C1 segment of cervical spinal cord (tissue), 14 donors: ENCODE measurements around the gene CFAP97D2.
"Not testable (repeated sequence)": the region's sequence is repeated elsewhere in the genome, so short reads cannot be mapped to it uniquely, and the experiment has no call there.

Source experiments
- DNase-seq, 14 donors: peaks; one replicate each; lab custom pipeline; 2025; lab: John Stamatoyannopoulos, UW

CFAP97D2 gene

GRCh38 chr13:114199526-114199925, 20.5 kb downstream of the CFAP97D2 start:
- not testable (repeated sequence) for DNase-seq

DNA sequence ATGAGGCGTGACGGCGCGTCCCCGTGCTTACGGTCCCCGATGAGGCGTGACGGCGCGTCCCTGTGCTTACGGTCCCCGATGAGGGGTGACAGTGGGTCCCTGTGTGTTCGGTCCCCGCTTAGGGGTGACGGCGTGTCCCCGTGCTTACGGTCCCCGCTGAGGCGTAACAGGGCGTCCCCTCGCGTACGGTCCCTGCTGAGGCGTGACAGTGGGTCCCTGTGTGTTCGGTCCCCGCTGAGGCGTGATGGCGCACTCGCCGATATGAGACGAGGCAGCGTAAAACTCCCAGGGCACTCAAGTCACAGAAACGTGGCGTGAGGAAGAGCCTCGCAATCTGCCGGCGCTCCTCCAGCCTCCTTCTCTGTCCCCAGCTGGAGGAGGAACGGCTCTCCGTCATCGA, 20.9 kb downstream of the CFAP97D2 start:
- DNase-seq = no peak

DNA sequence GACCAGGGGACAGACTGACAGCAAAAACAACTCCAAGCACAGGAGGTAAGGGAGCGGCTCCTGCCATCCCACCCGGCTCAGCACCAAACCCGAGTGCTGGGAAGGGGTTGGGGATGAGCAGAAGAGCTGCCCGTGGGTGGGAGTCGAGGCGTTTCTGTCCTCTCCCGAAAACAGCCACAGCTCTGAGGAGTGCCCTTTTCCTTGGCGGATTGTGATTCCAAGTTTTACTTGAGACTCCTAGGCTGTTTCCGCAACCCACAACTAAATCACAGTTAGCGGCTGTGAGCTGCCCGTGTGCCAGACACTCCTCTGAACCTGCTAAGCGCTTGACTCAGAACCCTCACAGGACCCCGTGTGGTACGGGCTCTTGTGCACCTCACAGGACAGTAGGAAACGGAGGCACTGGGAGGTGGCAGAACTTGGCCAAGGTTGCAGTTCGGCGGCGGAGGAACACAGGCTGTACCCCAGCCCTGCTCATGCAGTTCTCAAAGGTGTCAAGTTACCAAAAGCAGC, 21.4 kb downstream of the CFAP97D2 start:
- DNase-seq = no peak

DNA sequence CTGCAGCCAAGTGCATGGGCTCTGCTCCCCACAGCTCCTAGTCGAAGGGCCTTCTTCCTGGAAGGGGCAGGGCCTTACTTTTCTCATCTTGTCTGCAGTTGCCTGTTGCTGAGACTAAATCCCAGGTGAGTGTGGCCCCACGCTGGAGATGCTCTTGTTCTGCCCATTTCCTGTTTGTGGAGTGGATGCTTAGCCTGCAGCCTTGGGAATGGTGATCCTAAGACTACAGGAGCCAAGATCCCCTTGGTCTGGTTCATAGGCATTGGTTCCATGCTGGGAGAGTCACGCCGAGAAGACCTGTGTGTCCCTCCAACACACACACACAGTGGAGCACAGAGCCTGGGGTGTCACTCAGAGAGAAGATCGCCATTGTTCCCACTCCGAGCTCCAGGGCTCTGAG, 23.5 kb downstream of the CFAP97D2 start:
- no peak for DNase-seq

- no peak for DNase-seq
Observed at GRCh38 chr13:114203536-114203935, 24.5 kb downstream of the CFAP97D2 start.

DNA sequence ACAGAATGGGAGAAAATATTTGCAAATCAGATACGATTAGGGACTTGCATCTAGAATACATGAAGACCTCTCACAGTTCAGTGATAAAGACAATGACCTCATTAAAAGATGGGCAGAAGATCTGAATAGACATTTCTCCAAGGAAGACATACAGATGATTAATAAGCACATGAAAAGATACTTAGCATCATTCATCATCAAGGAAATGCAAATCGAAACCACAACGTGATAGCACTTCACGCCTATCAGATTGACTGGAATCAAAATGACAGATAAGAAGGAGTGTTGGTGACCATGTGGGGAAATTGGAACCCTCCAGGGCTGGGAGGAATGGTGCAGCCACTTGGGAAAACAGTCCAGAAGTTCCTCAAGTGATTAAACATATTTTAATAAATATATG, 25.8 kb downstream of the CFAP97D2 start:
- no peak for DNase-seq

DNA sequence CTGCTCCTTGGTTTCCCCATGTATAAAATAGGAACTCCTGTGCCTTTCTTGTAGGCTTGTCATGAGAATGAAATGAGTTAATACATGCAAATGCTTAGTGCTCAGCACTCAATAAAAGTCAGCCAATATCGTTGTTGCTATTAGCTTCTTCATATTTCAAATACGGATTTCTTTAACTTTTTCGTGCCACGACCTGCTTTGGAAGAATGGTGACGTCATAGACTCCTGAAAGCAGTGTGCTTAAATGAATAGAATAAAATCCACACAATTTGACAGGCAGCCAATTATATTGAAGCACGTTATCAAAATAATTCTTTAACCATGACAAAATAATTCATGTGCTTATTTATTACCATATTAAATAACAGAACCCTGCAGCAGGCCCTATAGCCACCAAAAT, 29.1 kb downstream of the CFAP97D2 start:
- no peak for DNase-seq

- no peak for DNase-seq
Observed at GRCh38 chr13:114211446-114212157, 32.5 kb downstream of the CFAP97D2 start.

DNA sequence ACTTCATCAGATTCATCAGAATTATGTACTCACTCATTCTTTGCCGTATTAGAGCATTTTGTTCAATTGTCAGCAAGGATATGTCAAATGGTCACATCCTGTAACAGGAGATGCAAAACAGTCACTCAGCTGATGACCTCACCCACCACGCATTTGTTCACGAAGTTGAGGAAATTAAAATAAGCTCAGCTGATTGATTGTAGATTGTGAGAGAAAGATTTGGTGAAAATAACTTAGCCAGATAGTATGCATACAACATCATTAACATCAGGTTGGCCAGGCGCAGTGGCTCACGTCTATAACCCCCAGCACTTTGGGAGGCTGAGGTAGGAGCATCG, 33.1 kb downstream of the CFAP97D2 start:
- no peak for DNase-seq

GRCh38 chr13:114213980-114214379, 34.9 kb downstream of the CFAP97D2 start:
- DNase-seq = no peak

DNA sequence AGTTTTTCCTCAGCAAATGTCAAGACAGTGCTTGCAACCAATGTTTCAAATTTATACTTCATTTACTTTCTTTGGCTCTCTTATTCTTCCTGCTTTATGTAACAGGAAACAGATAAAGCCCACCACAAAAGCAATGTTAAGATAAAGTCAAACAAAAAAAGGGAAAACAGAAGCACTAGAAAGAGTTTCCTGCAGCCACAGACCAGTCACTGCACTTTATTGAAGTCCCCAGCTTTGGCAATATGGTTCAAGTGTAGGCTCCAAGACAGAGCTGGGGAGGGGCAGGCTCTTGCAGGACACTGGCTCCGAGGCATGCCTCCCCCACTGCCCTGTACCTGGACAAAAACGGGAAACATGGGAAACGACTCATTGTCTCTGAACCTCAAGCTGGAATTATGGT, 40.3 kb downstream of the CFAP97D2 start:
- DNase-seq = no peak

- DNase-seq = peak in 3 of 14 donors; percentile 10 to 37 (median 16)
Observed at GRCh38 chr13:114222461-114222968, 43.5 kb downstream of the CFAP97D2 start.

DNA sequence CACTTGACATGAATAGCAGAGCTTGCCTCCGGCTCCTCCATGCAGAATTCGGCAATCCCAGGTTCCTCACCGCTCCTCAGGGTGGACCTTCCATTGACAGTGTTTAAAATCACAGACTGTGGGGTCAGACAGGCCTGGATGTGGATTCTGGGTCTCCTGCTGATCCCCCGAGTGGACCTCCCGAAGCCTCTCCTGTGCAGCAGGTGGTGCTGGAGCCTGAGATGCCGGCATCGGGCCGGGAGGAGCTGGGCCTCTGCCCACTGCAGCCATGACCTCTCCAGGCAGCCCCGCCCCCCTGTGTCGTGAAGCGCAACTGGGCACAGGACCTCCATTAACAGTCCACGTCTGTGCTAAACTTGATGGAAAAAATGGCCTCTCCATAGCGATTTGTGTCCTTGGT, 45.1 kb downstream of the CFAP97D2 start:
- DNase-seq = no peak

DNA sequence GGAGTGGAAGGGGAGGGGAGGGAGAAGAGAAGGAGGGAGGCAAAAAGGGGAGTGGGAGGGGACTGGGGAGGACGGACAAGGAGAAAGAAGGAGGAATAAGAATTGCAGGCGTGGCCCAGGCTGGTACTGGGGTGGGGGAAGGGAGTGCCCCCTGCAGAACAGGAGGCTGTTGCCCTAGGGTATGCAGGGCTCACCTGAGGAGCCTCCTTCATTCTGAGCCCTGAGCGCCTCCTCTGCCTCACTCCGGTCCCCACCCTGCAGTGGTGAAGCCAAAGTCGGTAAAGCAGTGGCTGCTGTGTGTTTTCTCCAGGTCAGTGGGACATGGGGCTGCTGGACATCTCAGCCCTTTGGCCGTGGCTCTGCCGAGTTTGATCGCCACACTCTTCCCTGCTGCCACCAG, 46.6 kb downstream of the CFAP97D2 start:
- DNase-seq = no peak

DNA sequence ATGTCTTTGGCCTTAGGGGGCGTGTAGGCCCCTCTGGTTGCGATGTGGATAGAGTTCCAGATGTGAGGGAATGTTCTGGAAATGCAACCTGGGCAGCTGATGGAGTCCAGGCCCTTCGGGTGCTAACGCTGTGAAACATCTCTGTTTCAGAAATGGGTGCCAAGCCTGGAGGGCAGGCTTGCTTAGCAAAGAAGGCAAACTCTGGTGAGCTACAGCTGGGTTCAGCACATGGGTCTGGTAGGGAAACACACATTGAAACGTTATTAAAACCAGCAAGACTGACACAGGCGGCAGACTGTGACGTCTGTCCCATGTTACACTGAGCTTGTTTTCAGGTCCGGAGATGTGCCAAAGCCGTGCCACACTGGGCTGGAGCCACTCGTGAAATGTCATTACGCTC, 47.0 kb downstream of the CFAP97D2 start:
- no peak for DNase-seq

GRCh38 chr13:114226699-114227323, 47.8 kb downstream of the CFAP97D2 start:
- DNase-seq = peak in 13 of 14 donors; percentile 8 to 81 (median 64)

GRCh38 chr13:114227528-114227927, 48.5 kb downstream of the CFAP97D2 start:
- no peak for DNase-seq

GRCh38 chr13:114228176-114228575, 49.1 kb downstream of the CFAP97D2 start:
- no peak for DNase-seq

GRCh38 chr13:114229506-114229905, 50.4 kb downstream of the CFAP97D2 start:
- no peak for DNase-seq

DNA sequence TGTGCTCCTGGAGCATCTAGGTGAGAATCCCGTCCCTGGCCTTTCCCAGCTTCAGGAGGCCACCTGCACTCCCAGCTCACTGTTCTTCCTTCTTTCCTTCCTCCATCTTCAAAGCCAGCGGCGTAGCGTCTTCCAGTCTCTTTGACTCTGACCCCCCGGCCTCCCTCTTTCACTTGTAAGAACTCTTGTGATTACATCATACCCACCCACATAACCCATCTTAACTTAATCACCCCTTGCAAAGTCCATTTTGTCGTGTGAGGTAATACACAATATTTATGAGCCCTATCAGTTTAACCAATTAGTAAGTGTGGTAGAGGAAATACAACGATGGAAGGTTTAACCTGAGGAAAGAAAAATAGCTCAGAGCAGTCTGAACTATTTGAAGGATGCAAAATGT, 51.1 kb downstream of the CFAP97D2 start:
- no peak for DNase-seq

GRCh38 chr13:114230575-114230974, 51.5 kb downstream of the CFAP97D2 start:
- no peak for DNase-seq

- DNase-seq = no peak
Observed at GRCh38 chr13:114231886-114232285, 52.8 kb downstream of the CFAP97D2 start.

DNA sequence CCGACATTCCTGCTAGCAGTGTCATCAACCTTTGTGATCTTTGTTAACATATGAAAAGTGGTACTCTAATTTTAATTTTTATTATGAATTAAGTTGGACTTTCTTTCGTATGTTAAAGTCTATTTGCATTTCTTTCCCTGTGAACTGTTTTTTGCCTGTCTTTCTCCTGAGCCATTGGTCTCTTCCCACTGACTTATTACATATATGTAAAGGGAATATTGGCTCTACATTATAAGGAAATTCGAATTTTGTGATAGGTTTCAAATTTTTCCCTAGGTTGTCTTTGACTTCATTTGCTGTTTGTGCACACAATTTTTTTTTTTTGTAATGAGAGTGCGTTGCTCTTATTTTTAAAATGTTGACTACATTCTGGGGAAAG, 55.2 kb downstream of the CFAP97D2 start:
- DNase-seq = no peak
